IMR-90 (cell line): ENCODE results near the gene PRLR. TPM values are rescaled to one million over a fixed set of nuclear protein-coding genes. Genes with fewer than 3 reads are reported as not detected.

Source experiments
- ATAC-seq: fragments of 200-7000 bp; cut with Tn5 transposase; 2 replicates; pipeline ENCODE4 v1.9.1; 2020; ENCODE audit warnings: low read depth, mild to moderate bottlenecking, moderate library complexity
- BruUV-seq: library from RNA; stranded (reverse); fragments of 400-500 nt; replicated peaks from 2 replicates; lab custom pipeline; 2021; lab: Mats Ljungman, UMichigan
- CTCF ChIA-PET: fragments of 300-600 bp; formaldehyde crosslinking; extraction: SDS; loops from one replicate; lab custom pipeline; 2021; ENCODE audit warnings: antibody characterized with exemption; lab: Yijun Ruan, JAX
- POLR2A ChIA-PET: fragments of 300-600 bp; sonication (Branson Sonifier 250); formaldehyde crosslinking; loops from one replicate; lab custom pipeline; 2022; ENCODE audit warnings: antibody characterized with exemption; ENCODE audit not compliant: unreplicated experiment; lab: Charles Lee
- DNase-seq: peaks from one replicate; pipeline ENCODE4 v3.0.0; 2013
- H2AFZ ChIP-seq: replicated peaks from 2 replicates; pipeline ENCODE3; 2013; ENCODE audit warnings: low read length, mild to moderate bottlenecking; ENCODE audit not compliant: poor library complexity
- H2AK5ac ChIP-seq: 2 replicates; pipeline ENCODE4 v1.6.1; 2013; ENCODE audit warnings: low read depth, low read length, inconsistent platforms
- H2AK9ac ChIP-seq: replicated peaks from 2 replicates; pipeline ENCODE3; 2013; ENCODE audit warnings: mild to moderate bottlenecking, low read depth, low read length, moderate library complexity; ENCODE audit not compliant: poor library complexity
- H2BK120ac ChIP-seq: 2 replicates; pipeline ENCODE4 v1.6.1; 2013; ENCODE audit warnings: low read depth, low read length, inconsistent platforms
- H2BK15ac ChIP-seq: 3 replicates; pipeline ENCODE4 v1.6.1; 2013; ENCODE audit warnings: low read depth, low read length, inconsistent platforms
- H2BK20ac ChIP-seq: 2 replicates; pipeline ENCODE4 v1.6.1; 2013; ENCODE audit warnings: low read depth, mild to moderate bottlenecking, inconsistent platforms, low read length, moderate library complexity
- H2BK5ac ChIP-seq: 2 replicates; pipeline ENCODE4 v1.6.1; 2013; ENCODE audit warnings: mild to moderate bottlenecking, low read depth, low read length, inconsistent platforms; ENCODE audit not compliant: poor library complexity, severe bottlenecking
- H3K14ac ChIP-seq: replicated peaks from 2 replicates; pipeline ENCODE4 v1.6.1; 2013; ENCODE audit warnings: low read depth, low read length, inconsistent platforms
- H3K18ac ChIP-seq: 2 replicates; pipeline ENCODE4 v1.6.1; 2013; ENCODE audit warnings: low read depth, low read length, control low read depth
- H3K23ac ChIP-seq: 2 replicates; pipeline ENCODE4 v1.6.1; 2013; ENCODE audit warnings: low read depth, low read length, inconsistent platforms
- H3K27ac ChIP-seq: 2 replicates; pipeline ENCODE4 v1.5.1; 2013; ENCODE audit warnings: mild to moderate bottlenecking, control low read depth, low read length; ENCODE audit not compliant: insufficient read depth
- H3K27me3 ChIP-seq: 2 replicates; pipeline ENCODE4 v1.6.1; 2013; ENCODE audit warnings: low read length; ENCODE audit not compliant: control insufficient read depth, insufficient read depth
- H3K36me3 ChIP-seq: 2 replicates; pipeline ENCODE4 v1.6.1; 2013; ENCODE audit warnings: low read length, mixed read lengths; ENCODE audit not compliant: control insufficient read depth, insufficient read depth
- H3K4ac ChIP-seq: 2 replicates; pipeline ENCODE4 v1.6.1; 2013; ENCODE audit warnings: low read depth, low read length, inconsistent platforms
- H3K4me1 ChIP-seq: 2 replicates; pipeline ENCODE4 v1.6.1; 2013; ENCODE audit warnings: low read length, mixed read lengths; ENCODE audit not compliant: control insufficient read depth, insufficient read depth
- H3K4me2 ChIP-seq: 2 replicates; pipeline ENCODE4 v1.6.1; 2013; ENCODE audit warnings: low read depth, mild to moderate bottlenecking, control low read depth, low read length, moderate library complexity
- H3K4me3 ChIP-seq: 2 replicates; pipeline ENCODE4 v1.5.1; 2013; ENCODE audit warnings: low read depth, mild to moderate bottlenecking, control low read depth, low read length, moderate library complexity; ENCODE audit not compliant: insufficient read depth
- H3K56ac ChIP-seq: 2 replicates; pipeline ENCODE4 v1.6.1; 2013; ENCODE audit warnings: low read length, inconsistent platforms; ENCODE audit not compliant: insufficient read depth; ENCODE audit errors: extremely low read depth
- H3K79me1 ChIP-seq, 2 experiments: 2 replicates each; pipeline ENCODE4 v1.6.1; 2013; ENCODE audit warnings: low read length in 2 of 2, inconsistent platforms in 1 of 2, low read depth in 1 of 2
- H3K9ac ChIP-seq: 2 replicates; pipeline ENCODE4 v1.6.1; 2013; ENCODE audit warnings: low read depth, low read length, control low read depth
- H3K9me1 ChIP-seq: 2 replicates; pipeline ENCODE4 v1.6.1; 2013; ENCODE audit warnings: low read length, inconsistent platforms; ENCODE audit not compliant: insufficient read depth
- H3K9me3 ChIP-seq: 2 replicates; pipeline ENCODE4 v1.6.1; 2013; ENCODE audit warnings: low read length; ENCODE audit not compliant: control insufficient read depth, insufficient read depth
- H4K20me1 ChIP-seq: 2 replicates; pipeline ENCODE4 v1.6.1; 2013; ENCODE audit warnings: low read length, inconsistent platforms; ENCODE audit not compliant: insufficient read depth
- H4K5ac ChIP-seq: 2 replicates; pipeline ENCODE4 v1.6.1; 2013; ENCODE audit warnings: mild to moderate bottlenecking, low read depth, low read length, control low read depth
- H4K8ac ChIP-seq, 2 experiments: 2 replicates each; pipeline ENCODE4 v1.6.1; 2013; ENCODE audit warnings: low read depth in 2 of 2, low read length in 2 of 2, control low read depth in 1 of 2, inconsistent platforms in 1 of 2
- H4K91ac ChIP-seq: 2 replicates; pipeline ENCODE4 v1.6.1; 2013; ENCODE audit warnings: low read depth, low read length, inconsistent platforms; ENCODE audit not compliant: insufficient read depth
- BHLHE40 ChIP-seq: fragments of 150-350 bp; IDR thresholded peaks from 2 replicates; pipeline ENCODE4 v1.6.1; 2016; ENCODE audit warnings: mild to moderate bottlenecking, low read depth, low read length
- CEBPB ChIP-seq: IDR thresholded peaks from 2 replicates; pipeline ENCODE4 v1.6.1; 2012; ENCODE audit warnings: low read depth, low read length, improper control_type of control experiment
- RCOR1 ChIP-seq: IDR thresholded peaks from 2 replicates; pipeline ENCODE4 v1.6.1; 2012; ENCODE audit warnings: mild to moderate bottlenecking, low read length, improper control_type of control experiment; ENCODE audit not compliant: insufficient replicate concordance
- RFX5 ChIP-seq: IDR thresholded peaks from 2 replicates; pipeline ENCODE4 v1.8.0; 2012; ENCODE audit warnings: low read depth, mild to moderate bottlenecking, low read length, moderate library complexity
- SMC3 ChIP-seq: fragments of 150-350 bp; IDR thresholded peaks from 2 replicates; pipeline ENCODE4 v1.6.1; 2016; ENCODE audit warnings: low read depth, mild to moderate bottlenecking, antibody characterized with exemption, low read length, moderate library complexity
- WGBS, 2 experiments: methylation state at CpG; one replicate each; pipeline versions ENCODE4 v1.1.5 to v1.1.7; 2013; ENCODE audit warnings: missing lambda C conversion rate in 2 of 2; ENCODE audit not compliant: insufficient read length in 1 of 2; ENCODE audit errors: extremely low coverage in 2 of 2; 5-methylcytosine and 5-hydroxymethylcytosine counted together
- dilution Hi-C: fragments of 300-500 bp; cut with HindIII; formaldehyde crosslinking; loops from one replicate; pipeline ENCODE4 v1.14.3; 2018; ENCODE audit warnings: low sequenced_read_pairs; ENCODE audit not compliant: unreplicated experiment
- in situ Hi-C: fragments of 300-500 bp; cut with MboI; formaldehyde crosslinking; loops from 3 replicates; pipeline ENCODE4 v1.14.3; 2019; ENCODE audit warnings: low sequenced_read_pairs, inconsistent platforms, mixed read lengths
- intact Hi-C: fragments of 100-400 bp; cut with micrococcal nuclease; formaldehyde crosslinking; loops from 2 replicates; pipeline ENCODE4 v1.10.0; 2022
- polyA plus RNA-seq, 3 experiments: library from polyadenylated mRNA; depleted of rRNA; stranded (reverse); fragments of >200 nt; gene quantifications; 2 replicates each; pipeline ENCODE4 v1.2.3, GENCODE V29; 2012; ENCODE audit warnings: low replicate concordance in 1 of 3
- total RNA-seq: library from RNA; depleted of rRNA; stranded (reverse); fragments of >200 nt; gene quantifications from 2 replicates; pipeline ENCODE4 v1.2.3, GENCODE V29; 2012
- TF ChIP-seq, protein P1 (sequence below): fragments of 150-350 bp; IDR thresholded peaks from 2 replicates; pipeline ENCODE4 v1.6.1; 2016; ENCODE audit warnings: low read depth, mild to moderate bottlenecking, low read length, moderate library complexity, borderline replicate concordance
- TF ChIP-seq, protein P2 (sequence below): fragments of 150-350 bp; IDR thresholded peaks from 2 replicates; pipeline ENCODE4 v1.6.1; 2017; ENCODE audit warnings: mild to moderate bottlenecking, antibody characterized with exemption, low read length, low read depth

PRLR gene
- total and polyA plus RNA-seq, 2 of the 4 experiments (the other 2 are of a cell fraction), result 0.24 to 0.54 TPM

DNA sequence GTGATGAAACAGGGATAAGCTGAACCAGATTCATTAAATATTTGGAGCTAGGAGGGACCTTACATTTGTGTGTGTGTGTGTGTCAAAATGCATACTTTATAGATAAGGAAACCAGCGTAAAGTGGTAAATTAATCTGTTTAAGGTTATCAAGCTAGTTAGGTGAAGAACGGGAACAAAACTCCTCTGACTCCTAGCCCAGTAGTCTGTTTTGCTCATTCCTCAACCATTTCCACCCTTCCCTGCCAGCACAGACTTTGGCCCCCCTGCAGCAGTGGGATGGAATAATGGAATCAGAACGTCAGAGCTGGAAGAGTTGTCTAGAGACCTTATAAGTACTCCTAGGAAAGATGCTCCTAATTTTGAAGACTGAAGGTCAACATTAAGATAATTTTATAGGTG, 189.0 kb downstream of the PRLR start:
- H4K5ac ChIP-seq, result no peak overlapping the region
- no peak overlapping the region for H2AK9ac ChIP-seq
- in situ Hi-C loops, result no loop called here
- ATAC-seq (no peak), DNase-seq (peak; percentile 43)
- H3K27me3 ChIP-seq, result no peaks in the 10 kb centered on the region; the same call in 1 of the 2 replicates
- H3K9me1 ChIP-seq, result no peaks in the 10 kb centered on the region; the same call in none of the 2 replicates
- no peaks in the 10 kb centered on the region for H4K20me1 ChIP-seq
- H2AK5ac ChIP-seq, result no peak overlapping the region
- H3K36me3 ChIP-seq, result no peaks in the 10 kb centered on the region
- no peak overlapping the region for H3K9ac ChIP-seq
- no peak overlapping the region for H4K8ac ChIP-seq
- no peak overlapping the region for H2AFZ ChIP-seq
- H2BK20ac ChIP-seq, result no peak overlapping the region
- no peak overlapping the region for H3K18ac ChIP-seq
- no peak overlapping the region for H2BK120ac ChIP-seq
- CTCF ChIA-PET, result no interaction called here
- intact Hi-C loops, result no loop called here
- no peak overlapping the region for H4K91ac ChIP-seq
- H3K9me3 ChIP-seq, result no peaks in the 10 kb centered on the region
- no peak overlapping the region for H2BK15ac ChIP-seq
- no peak overlapping the region for H3K4me3 ChIP-seq
- H2BK5ac ChIP-seq, result no peak overlapping the region
- no peak overlapping the region for H3K27ac ChIP-seq
- no peaks in the 10 kb centered on the region for H3K79me1 ChIP-seq
- POLR2A ChIA-PET, result interaction anchor here (0.6 kb wide), 1 partner anchor 126 kb away, joined by 15 read pairs; no protein-coding TSS in a partner anchor
- H3K14ac ChIP-seq, result no peak overlapping the region
- peaks cover 2% of the 10 kb centered on the region for H3K4me1 ChIP-seq
- H3K4me2 ChIP-seq, result no peak overlapping the region
- TF ChIP-seq RFX5 (no peak), CEBPB (no peak), RCOR1 (no peak), BHLHE40 (no peak), SMC3 (no peak)
- TF ChIP-seq, protein P1, sequence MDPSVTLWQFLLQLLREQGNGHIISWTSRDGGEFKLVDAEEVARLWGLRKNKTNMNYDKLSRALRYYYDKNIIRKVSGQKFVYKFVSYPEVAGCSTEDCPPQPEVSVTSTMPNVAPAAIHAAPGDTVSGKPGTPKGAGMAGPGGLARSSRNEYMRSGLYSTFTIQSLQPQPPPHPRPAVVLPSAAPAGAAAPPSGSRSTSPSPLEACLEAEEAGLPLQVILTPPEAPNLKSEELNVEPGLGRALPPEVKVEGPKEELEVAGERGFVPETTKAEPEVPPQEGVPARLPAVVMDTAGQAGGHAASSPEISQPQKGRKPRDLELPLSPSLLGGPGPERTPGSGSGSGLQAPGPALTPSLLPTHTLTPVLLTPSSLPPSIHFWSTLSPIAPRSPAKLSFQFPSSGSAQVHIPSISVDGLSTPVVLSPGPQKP, result no peak
- TF ChIP-seq, protein P2, sequence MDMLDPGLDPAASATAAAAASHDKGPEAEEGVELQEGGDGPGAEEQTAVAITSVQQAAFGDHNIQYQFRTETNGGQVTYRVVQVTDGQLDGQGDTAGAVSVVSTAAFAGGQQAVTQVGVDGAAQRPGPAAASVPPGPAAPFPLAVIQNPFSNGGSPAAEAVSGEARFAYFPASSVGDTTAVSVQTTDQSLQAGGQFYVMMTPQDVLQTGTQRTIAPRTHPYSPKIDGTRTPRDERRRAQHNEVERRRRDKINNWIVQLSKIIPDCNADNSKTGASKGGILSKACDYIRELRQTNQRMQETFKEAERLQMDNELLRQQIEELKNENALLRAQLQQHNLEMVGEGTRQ, result no peak
- H3K4ac ChIP-seq, result no peak overlapping the region
- H3K23ac ChIP-seq, result no peak overlapping the region
- dilution Hi-C loops, result no loop called here
- no TSS peak for BruUV-seq
- no CpG with 5 or more reads among the region's 3 CpGs for WGBS, 2 experiments
- no peak overlapping the region for H3K56ac ChIP-seq
